HepG2 (cell line): ENCODE measurements around the gene FMNL2. TPM values are rescaled to one million over a fixed set of nuclear protein-coding genes. Genes with fewer than 3 reads are reported as not detected.

Experiments used
- ATAC-seq: fragments of 200-7000 bp; cut with Tn5 transposase; 3 replicates; pipeline ENCODE4 v1.9.1; 2020; ENCODE audit warnings: mild to moderate bottlenecking, moderate library complexity
- BruUV-seq: library from RNA; stranded (reverse); fragments of 400-500 nt; replicated peaks from 2 replicates; lab custom pipeline; 2021; lab: Mats Ljungman, UMichigan
- CTCF ChIA-PET: fragments of 300-600 bp; formaldehyde crosslinking; extraction: SDS; loops from one replicate; lab custom pipeline; 2021; ENCODE audit warnings: low total read pairs, inconsistent platforms, low intra/inter-chr PET ratio; lab: Yijun Ruan, JAX
- POLR2A ChIA-PET: fragments of 350-600 bp; sonication (Branson Sonifier 250); formaldehyde crosslinking; loops from one replicate; lab custom pipeline; 2020; ENCODE audit warnings: antibody characterized with exemption, inconsistent platforms; lab: Yijun Ruan, JAX
- DNase-seq: peaks from one replicate; pipeline ENCODE4 v3.0.0-alpha.2; 2015; ENCODE audit warnings: low spot score
- FAIRE-seq: peaks from 3 replicates; lab custom pipeline; 2011; peaks lifted over from hg19 to GRCh38; lab: Jason Lieb, UNC
- H2AFZ ChIP-seq: one replicate; pipeline ENCODE4 v1.6.1; 2011; ENCODE audit warnings: low read length, inconsistent platforms
- H3K27ac ChIP-seq: fragments of 300-600 bp; 3 replicates; pipeline ENCODE4 v1.8.0; 2011; ENCODE audit warnings: mixed run types, mild to moderate bottlenecking, mixed read lengths, low read length, inconsistent platforms; ENCODE audit not compliant: insufficient read depth; ENCODE audit errors: extremely low read length
- H3K27me3 ChIP-seq, 2 experiments: fragments of 200-600 bp in 1 of 2; 2 replicates in 1 of 2; 3 replicates in 1 of 2; pipeline versions ENCODE4 v1.6.0 to v1.8.0; 2011; ENCODE audit warnings: low read length in 2 of 2, mild to moderate bottlenecking in 2 of 2, moderate library complexity in 2 of 2, inconsistent platforms in 1 of 2; ENCODE audit not compliant: insufficient read depth in 2 of 2, control insufficient read depth in 1 of 2
- H3K36me3 ChIP-seq, 2 experiments: fragments of 200-600 bp in 1 of 2; replicated peaks in 1 of 2; 2 replicates in 1 of 2; 3 replicates in 1 of 2; pipeline versions ENCODE4 v1.5.1 to v1.8.0; 2011; ENCODE audit warnings: low read length in 2 of 2, inconsistent platforms in 1 of 2; ENCODE audit not compliant: insufficient read depth in 2 of 2, control insufficient read depth in 1 of 2
- H3K4me1 ChIP-seq: 2 replicates; pipeline ENCODE4 v1.5.1; 2012; ENCODE audit warnings: low read length, inconsistent platforms; ENCODE audit not compliant: insufficient read depth
- H3K4me2 ChIP-seq: 2 replicates; pipeline ENCODE4 v1.6.0; 2011; ENCODE audit warnings: low read depth, low read length, inconsistent platforms
- H3K4me3 ChIP-seq, 3 experiments: fragments of 200-600 bp in 1 of 3; sonication (generic), shearing (Covaris generic) in 1 of 3; replicated peaks in 1 of 3; 2 replicates each; pipeline ENCODE4 v1.5.1; 2011 to 2016; ENCODE audit warnings: low read length in 3 of 3, inconsistent platforms in 2 of 3, low read depth in 2 of 3, mild to moderate bottlenecking in 2 of 3, control low read depth in 1 of 3, mixed read lengths in 1 of 3; ENCODE audit not compliant: insufficient read depth in 1 of 3
- H3K79me2 ChIP-seq: one replicate; pipeline ENCODE4 v1.6.1; 2011; ENCODE audit warnings: low read length, inconsistent platforms; ENCODE audit not compliant: insufficient read depth
- H3K9ac ChIP-seq: 2 replicates; pipeline ENCODE4 v1.6.0; 2011; ENCODE audit warnings: mild to moderate bottlenecking, low read depth, low read length, inconsistent platforms; ENCODE audit not compliant: insufficient read depth
- H3K9me3 ChIP-seq: 2 replicates; pipeline ENCODE4 v1.5.1; 2012; ENCODE audit warnings: mild to moderate bottlenecking, low read length
- H4K20me1 ChIP-seq: 2 replicates; pipeline ENCODE4 v1.6.0; 2011; ENCODE audit warnings: inconsistent platforms, mild to moderate bottlenecking, low read length, moderate library complexity; ENCODE audit not compliant: insufficient read depth
- AGO2 ChIP-seq: fragments of 200-400 bp; formaldehyde crosslinking; optimal IDR thresholded peaks from 2 replicates; pipeline ENCODE3; 2017; ENCODE audit warnings: mild to moderate bottlenecking, low read depth, low read length, moderate library complexity
- ARNTL ChIP-seq: sonication (generic); formaldehyde crosslinking; IDR thresholded peaks from 2 replicates; pipeline ENCODE4 v1.4.0; 2020; ENCODE audit warnings: mild to moderate bottlenecking, missing genetic modification reagents
- BCLAF1 ChIP-seq: fragments of 450-650 bp; IDR thresholded peaks from 2 replicates; pipeline ENCODE4 v1.6.1; 2017; ENCODE audit warnings: mild to moderate bottlenecking
- ERF ChIP-seq: IDR thresholded peaks from 2 replicates; pipeline ENCODE4 v1.6.1; 2018; ENCODE audit warnings: missing biosample characterization, missing genetic modification reagents
- KLF15 ChIP-seq: sonication (generic); formaldehyde crosslinking; IDR thresholded peaks from 2 replicates; pipeline ENCODE4 v1.8.1; 2023; ENCODE audit warnings: borderline replicate concordance, mild to moderate bottlenecking, inconsistent platforms, missing genetic modification reagents, mixed read lengths
- RBM22 ChIP-seq: fragments of 200-400 bp; formaldehyde crosslinking; optimal IDR thresholded peaks from 2 replicates; pipeline ENCODE3; 2017; ENCODE audit warnings: mild to moderate bottlenecking, low read length, moderate library complexity
- SKI ChIP-seq: fragments of 450-650 bp; IDR thresholded peaks from one replicate; pipeline ENCODE4 v1.6.1; 2018; ENCODE audit warnings: mild to moderate bottlenecking; ENCODE audit not compliant: partially characterized antibody
- SMAD9 ChIP-seq: sonication (generic); formaldehyde crosslinking; IDR thresholded peaks from 2 replicates; pipeline ENCODE4 v1.5.1; 2020; ENCODE audit warnings: mild to moderate bottlenecking, missing genetic modification reagents
- ZBTB46 ChIP-seq: sonication (generic); formaldehyde crosslinking; IDR thresholded peaks from 2 replicates; pipeline ENCODE4 v1.4.0; 2020; ENCODE audit warnings: mild to moderate bottlenecking, missing genetic modification reagents, borderline replicate concordance
- ZNF138 ChIP-seq: sonication (generic); formaldehyde crosslinking; IDR thresholded peaks from 2 replicates; pipeline ENCODE4 v1.5.0; 2020; ENCODE audit warnings: mild to moderate bottlenecking, low read depth, missing genetic modification reagents
- ZNF292 ChIP-seq: sonication (generic); formaldehyde crosslinking; IDR thresholded peaks from 2 replicates; pipeline ENCODE4 v1.8.1; 2022; ENCODE audit warnings: mild to moderate bottlenecking, low read depth, missing genetic modification reagents, borderline replicate concordance
- ZNF431 ChIP-seq: sonication (generic); formaldehyde crosslinking; IDR thresholded peaks from 2 replicates; pipeline ENCODE4 v1.9.0; 2022; ENCODE audit warnings: missing genetic modification reagents, low read depth, mild to moderate bottlenecking, borderline replicate concordance
- ZNF543 ChIP-seq: sonication (generic); formaldehyde crosslinking; IDR thresholded peaks from 2 replicates; pipeline ENCODE4 v1.4.0; 2020; ENCODE audit warnings: mild to moderate bottlenecking, missing genetic modification reagents
- ZNF709 ChIP-seq: sonication (generic); formaldehyde crosslinking; IDR thresholded peaks from 2 replicates; pipeline ENCODE4 v1.5.0; 2020; ENCODE audit warnings: mild to moderate bottlenecking, missing genetic modification reagents
- ZNF772 ChIP-seq: sonication (generic); formaldehyde crosslinking; IDR thresholded peaks from 2 replicates; pipeline ENCODE4 v1.5.0; 2020; ENCODE audit warnings: mild to moderate bottlenecking, missing genetic modification reagents
- ZSCAN30 ChIP-seq: sonication (generic); formaldehyde crosslinking; IDR thresholded peaks from 2 replicates; pipeline ENCODE4 v1.5.0; 2020; ENCODE audit warnings: mild to moderate bottlenecking, missing genetic modification reagents
- WGBS: methylation state at CpG from one replicate; pipeline ENCODE4 v1.1.6; 2017; ENCODE audit warnings: low lambda C conversion rate; 5-methylcytosine and 5-hydroxymethylcytosine counted together
- in situ Hi-C: cut with HindIII; loops from 2 replicates; pipeline ENCODE4 v1.10.0; 2017; ENCODE audit warnings: low pct_unique_long_range_greater_than_20kb; ENCODE audit not compliant: extremely low pct_ligation_motif_present
- intact Hi-C: fragments of 100-400 bp; cut with micrococcal nuclease; formaldehyde crosslinking; loops from one replicate; pipeline ENCODE4 v1.10.0; 2022; ENCODE audit not compliant: unreplicated experiment
- polyA plus RNA-seq, 8 experiments: library from polyadenylated mRNA; depleted of rRNA in 3 of 8; stranded (reverse) in 7 of 8; unstranded in 1 of 8; fragments of >200 nt; fragmentation: Illumina TruSeq in 4 of 8; extraction: Trizol in 4 of 8; gene quantifications; 2 replicates each; pipeline versions ENCODE4 v1.2.1 to v1.2.3, GENCODE V29; 2011 to 2016; ENCODE audit warnings: low read depth in 4 of 8, missing spikeins in 1 of 8, mixed read lengths in 1 of 8; ENCODE audit not compliant: insufficient read depth in 1 of 8
- total RNA-seq, 5 experiments: library from RNA; depleted of rRNA; stranded (reverse); fragments of >200 nt; fragmentation: Illumina TruSeq; extraction: Trizol; gene quantifications; 2 replicates each; pipeline ENCODE4 v1.2.3, GENCODE V29; 2016; ENCODE audit warnings: low read depth in 1 of 5

The FMNL2 gene
- total and polyA plus RNA-seq, 2 of the 13 experiments (the other 11 are each of a cell fraction or from before 2014, with no cell fraction given) = 66.5 to 67.7 TPM

DNA sequence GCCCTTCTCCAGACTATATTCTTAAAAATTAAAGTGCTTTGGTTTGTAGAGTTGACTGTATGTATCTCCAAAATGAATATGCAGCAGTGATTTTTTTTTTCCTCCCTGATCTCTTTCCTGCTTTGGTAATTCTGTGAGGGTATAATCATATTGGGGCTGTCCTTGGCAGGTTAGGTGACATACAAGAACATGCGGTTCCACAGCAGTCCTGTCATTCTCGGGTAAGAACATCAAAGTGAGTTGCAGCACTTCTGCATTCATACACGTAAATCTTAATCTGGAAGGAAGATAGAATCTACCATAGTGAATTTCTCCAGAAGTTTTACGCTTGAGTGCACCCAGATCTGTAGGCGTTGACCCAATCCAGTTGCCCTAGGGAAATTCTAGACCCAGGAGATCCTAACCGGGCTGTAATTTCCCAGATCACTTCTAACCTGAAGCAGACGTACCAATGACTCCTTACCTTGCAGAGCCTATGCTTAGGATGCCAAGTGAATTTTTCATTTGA lies 272.9 kb downstream of the FMNL2 start:
- DNase-seq = no peak
- 98% methylated on average over 7 of the region's 7 CpGs for WGBS
- H2AFZ ChIP-seq = no peak overlapping the region
- no peaks in the 10 kb centered on the region for H4K20me1 ChIP-seq
- FAIRE-seq = no peak
- no TSS peak for BruUV-seq
- H3K9ac ChIP-seq = no peak overlapping the region
- ATAC-seq = no peak
- intact Hi-C loops = no loop called here
- POLR2A ChIA-PET = no interaction called here
- H3K27me3 ChIP-seq = no peaks in the 10 kb centered on the region
- TF ChIP-seq ZSCAN30 (no peak), RBM22 (peak; percentile 88)
- H3K36me3 ChIP-seq = peaks cover 19 to 53% of the 10 kb centered on the region in 2 experiments
- CTCF ChIA-PET = no interaction called here
- peaks cover 12% of the 10 kb centered on the region for H3K4me1 ChIP-seq
- in situ Hi-C loops = no loop called here
- H3K4me3 ChIP-seq = no peak overlapping the region
- no peaks in the 10 kb centered on the region for H3K79me2 ChIP-seq
- no peak overlapping the region for H3K4me2 ChIP-seq
- H3K9me3 ChIP-seq = no peaks in the 10 kb centered on the region
- no peak overlapping the region for H3K27ac ChIP-seq

- in situ Hi-C loops = no loop called here
- 98% methylated on average over 2 of the region's 2 CpGs for WGBS
- Histone ChIP-seq H3K4me3 (no peak overlapping the region), H3K27ac (no peak overlapping the region), H3K4me2 (no peak overlapping the region), H3K4me1 (peaks cover 3% of the 10 kb centered on the region), H4K20me1 (no peaks in the 10 kb centered on the region), H3K36me3 (peaks cover 21 to 63% of the 10 kb centered on the region in 2 experiments), H3K9ac (no peak overlapping the region), H3K79me2 (no peaks in the 10 kb centered on the region), H3K27me3 (no peaks in the 10 kb centered on the region), H3K9me3 (no peaks in the 10 kb centered on the region), H2AFZ (no peak overlapping the region)
- intact Hi-C loops = no loop called here
- CTCF ChIA-PET = no interaction called here
- DNase-seq (no peak), FAIRE-seq (no peak), ATAC-seq (no peak)
- POLR2A ChIA-PET = no interaction called here
- no TSS peak for BruUV-seq
- TF ChIP-seq ARNTL = no peak
- no peak for TF ChIP-seq ERF (CRISPR knock-in tag)
- TF ChIP-seq SKI = no peak
- TF ChIP-seq ZNF431 (CRISPR knock-in tag) = no peak
- TF ChIP-seq ZNF772 (CRISPR knock-in tag) = no peak
- no peak for TF ChIP-seq ZNF138 (CRISPR knock-in tag)
- TF ChIP-seq ZNF709 (CRISPR knock-in tag) = no peak
- TF ChIP-seq SMAD9 (CRISPR knock-in tag) = no peak
- TF ChIP-seq AGO2 = no peak
- no peak for TF ChIP-seq ZBTB46
- TF ChIP-seq ZNF543 (CRISPR knock-in tag) = no peak
- TF ChIP-seq ZNF292 (CRISPR knock-in tag) = no peak
- no peak for TF ChIP-seq BCLAF1
- no peak for TF ChIP-seq KLF15 (CRISPR knock-in tag)
Measured at GRCh38 chr2:152609154-152609553, 274.2 kb downstream of the FMNL2 start.
